ENCODE measurements around the gene SLC24A4. TPM values are rescaled to one million over a fixed set of nuclear protein-coding genes. Genes with fewer than 3 reads are reported as not detected.

SLC24A4 gene
- total RNA-seq, 1 donor from 2014 or later: 0.36 TPM

GRCh38 chr14:92456215-92457015 is 133.4 kb downstream of the SLC24A4 start:
- DNase-seq: peak; percentile 52
- H3K36me3 ChIP-seq: no peaks in the 10 kb centered on the region
- no peaks in the 10 kb centered on the region for H3K9me3 ChIP-seq (replicated peaks)
- H3K4me3 ChIP-seq: peak overlapping the region; percentile 26
- H3K4me1 ChIP-seq: peaks cover 32% of the 10 kb centered on the region
- intact Hi-C loops (cut with micrococcal nuclease): no loop called here
- H3K27ac ChIP-seq (replicated peaks): no peak overlapping the region
- no peaks in the 10 kb centered on the region for H3K27me3 ChIP-seq (ENCODE audit: low read depth)
- peak; percentile 88 for TF ChIP-seq CTCF (IDR thresholded peaks at IDR 0.05; ENCODE audit: borderline replicate concordance)

- Histone ChIP-seq H3K9me3 (replicated peaks) (no peaks in the 10 kb centered on the region), H3K27me3 (ENCODE audit: low read depth) (no peaks in the 10 kb centered on the region), H3K36me3 (no peaks in the 10 kb centered on the region), H3K4me3 (no peak overlapping the region), H3K27ac (replicated peaks) (no peak overlapping the region), H3K4me1 (peaks cover 32% of the 10 kb centered on the region)
- no peak for DNase-seq
- intact Hi-C loops (cut with micrococcal nuclease): no loop called here
- no peak for TF ChIP-seq CTCF (IDR thresholded peaks at IDR 0.05; ENCODE audit: borderline replicate concordance)
Observed at GRCh38 chr14:92457016-92457565, 134.1 kb downstream of the SLC24A4 start.

GRCh38 chr14:92458136-92459029 is 135.4 kb downstream of the SLC24A4 start:
- no peak for TF ChIP-seq CTCF (IDR thresholded peaks at IDR 0.05; ENCODE audit: borderline replicate concordance)
- no peaks in the 10 kb centered on the region for H3K9me3 ChIP-seq (replicated peaks)
- H3K4me1 ChIP-seq: peaks cover 35% of the 10 kb centered on the region
- H3K27me3 ChIP-seq (ENCODE audit: low read depth): no peaks in the 10 kb centered on the region
- peak overlapping the region; percentile 54 for H3K4me3 ChIP-seq
- no peak for DNase-seq
- intact Hi-C loops (cut with micrococcal nuclease): no loop called here
- H3K27ac ChIP-seq (replicated peaks): peak overlapping the region; percentile 92
- no peaks in the 10 kb centered on the region for H3K36me3 ChIP-seq

GRCh38 chr14:92459030-92459949 is 136.3 kb downstream of the SLC24A4 start:
- peak overlapping the region; percentile 54 for H3K4me3 ChIP-seq
- no peaks in the 10 kb centered on the region for H3K27me3 ChIP-seq (ENCODE audit: low read depth)
- H3K4me1 ChIP-seq: peaks cover 35% of the 10 kb centered on the region
- H3K36me3 ChIP-seq: no peaks in the 10 kb centered on the region
- intact Hi-C loops (cut with micrococcal nuclease): no loop called here
- TF ChIP-seq CTCF (IDR thresholded peaks at IDR 0.05; ENCODE audit: borderline replicate concordance): no peak
- peak; percentile 42 for DNase-seq
- H3K27ac ChIP-seq (replicated peaks): peak overlapping the region; percentile 92
- H3K9me3 ChIP-seq (replicated peaks): no peaks in the 10 kb centered on the region
